ENCODE data around the gene INPP5E.

The INPP5E gene, protein sequence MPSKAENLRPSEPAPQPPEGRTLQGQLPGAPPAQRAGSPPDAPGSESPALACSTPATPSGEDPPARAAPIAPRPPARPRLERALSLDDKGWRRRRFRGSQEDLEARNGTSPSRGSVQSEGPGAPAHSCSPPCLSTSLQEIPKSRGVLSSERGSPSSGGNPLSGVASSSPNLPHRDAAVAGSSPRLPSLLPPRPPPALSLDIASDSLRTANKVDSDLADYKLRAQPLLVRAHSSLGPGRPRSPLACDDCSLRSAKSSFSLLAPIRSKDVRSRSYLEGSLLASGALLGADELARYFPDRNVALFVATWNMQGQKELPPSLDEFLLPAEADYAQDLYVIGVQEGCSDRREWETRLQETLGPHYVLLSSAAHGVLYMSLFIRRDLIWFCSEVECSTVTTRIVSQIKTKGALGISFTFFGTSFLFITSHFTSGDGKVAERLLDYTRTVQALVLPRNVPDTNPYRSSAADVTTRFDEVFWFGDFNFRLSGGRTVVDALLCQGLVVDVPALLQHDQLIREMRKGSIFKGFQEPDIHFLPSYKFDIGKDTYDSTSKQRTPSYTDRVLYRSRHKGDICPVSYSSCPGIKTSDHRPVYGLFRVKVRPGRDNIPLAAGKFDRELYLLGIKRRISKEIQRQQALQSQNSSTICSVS
- total RNA-seq: 46.2 to 71.4 (median 60.6) reads per million in 3 experiments

DNA sequence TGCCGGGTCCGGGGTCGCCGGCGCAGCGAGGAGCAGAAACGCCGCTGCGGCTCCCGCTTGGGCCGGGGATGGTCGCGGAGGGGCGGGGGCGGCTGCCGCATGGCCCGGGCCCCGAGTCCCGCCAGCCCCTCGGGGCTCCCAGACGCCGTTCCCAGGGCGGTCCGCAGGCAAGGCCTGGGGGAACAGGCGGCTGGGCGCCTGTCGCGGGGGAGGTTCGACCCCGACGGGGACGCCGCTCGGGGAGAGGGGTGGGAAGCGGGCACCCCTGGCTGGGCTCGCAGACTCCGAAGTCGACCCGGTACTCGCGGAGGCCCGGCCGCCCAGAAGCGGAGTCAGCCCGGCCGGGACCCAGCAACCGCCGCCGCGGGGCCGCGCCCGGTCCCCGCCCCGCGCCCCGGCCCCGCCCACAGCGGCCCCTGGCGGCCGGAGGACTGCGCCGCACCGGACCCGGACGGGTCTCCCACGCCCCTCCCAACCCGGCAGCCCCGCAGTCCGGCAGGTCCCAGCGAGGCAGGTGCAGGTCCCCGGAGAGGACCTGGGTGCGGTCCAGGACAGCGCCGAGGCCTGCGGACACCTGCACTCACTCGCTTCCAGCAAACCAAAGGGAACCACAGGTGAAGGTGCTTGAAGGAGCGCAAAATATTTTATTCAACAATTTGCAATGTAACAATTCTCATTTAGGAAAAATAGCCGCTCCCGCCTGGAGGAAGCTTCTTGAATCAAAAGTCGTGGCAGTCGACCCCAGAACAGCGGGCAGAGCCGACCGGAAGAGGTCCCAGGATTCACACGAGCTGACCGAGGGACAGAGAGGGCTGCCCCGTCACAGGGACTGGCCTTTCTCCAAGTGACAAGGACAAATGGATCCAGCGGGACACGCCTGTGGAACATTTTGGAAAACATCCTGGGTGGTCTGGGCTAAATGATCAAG lies at the start of gene INPP5E:
TSS of gene INPP5E (minus strand) at position 365 of the 928 bp plus-strand sequence. CDS start 426 bp downstream, outside the sequence.
- DNase-seq: peak; percentile 77

DNA sequence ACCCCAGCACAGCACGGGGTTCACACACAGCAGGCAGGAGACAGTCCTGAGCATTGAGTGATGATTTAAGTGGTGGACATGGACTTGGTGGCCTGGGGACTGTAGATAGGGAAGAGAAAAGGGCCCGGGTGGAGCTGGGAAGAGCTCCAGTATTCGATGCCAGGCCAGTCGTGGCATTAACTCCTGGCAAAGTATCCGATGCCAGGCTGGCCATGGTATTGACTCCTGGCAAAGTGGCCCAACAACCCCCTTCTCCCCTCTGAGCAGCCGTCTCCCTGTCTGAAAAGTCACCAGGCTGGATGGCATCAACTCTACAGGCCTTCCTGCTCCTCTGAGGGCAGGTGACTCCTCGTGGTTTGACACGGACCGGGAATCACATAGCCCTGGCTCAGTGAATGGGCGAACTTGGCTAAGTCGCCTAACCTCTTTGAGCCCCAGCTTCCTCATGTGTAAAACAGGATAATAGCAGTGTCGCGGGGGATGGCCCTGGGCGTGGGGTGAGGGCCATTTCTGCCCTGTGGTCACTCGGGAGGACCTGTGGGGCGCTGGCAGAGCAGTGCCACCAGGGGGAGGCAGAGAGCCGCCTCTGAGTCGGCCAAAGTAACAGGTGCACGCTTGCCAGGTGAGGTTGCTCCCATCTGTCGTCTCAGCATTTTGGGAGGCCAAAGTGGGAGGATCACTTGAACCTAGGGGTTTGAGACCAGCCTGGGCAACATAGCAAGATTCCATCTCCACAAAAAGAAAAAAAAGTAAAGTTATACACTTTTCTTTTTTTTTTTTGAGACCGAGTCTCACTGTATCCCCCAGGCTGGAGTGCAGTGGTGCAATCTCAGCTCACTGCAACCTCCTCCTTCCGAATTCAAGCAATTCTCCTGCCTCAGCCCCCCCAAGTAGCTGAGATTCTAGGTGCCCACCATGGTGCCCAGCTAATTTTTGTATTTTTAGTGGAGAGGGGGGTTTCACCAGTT lies 48.9 kb upstream of the INPP5E start:
- DNase-seq: peak; percentile 63

DNA sequence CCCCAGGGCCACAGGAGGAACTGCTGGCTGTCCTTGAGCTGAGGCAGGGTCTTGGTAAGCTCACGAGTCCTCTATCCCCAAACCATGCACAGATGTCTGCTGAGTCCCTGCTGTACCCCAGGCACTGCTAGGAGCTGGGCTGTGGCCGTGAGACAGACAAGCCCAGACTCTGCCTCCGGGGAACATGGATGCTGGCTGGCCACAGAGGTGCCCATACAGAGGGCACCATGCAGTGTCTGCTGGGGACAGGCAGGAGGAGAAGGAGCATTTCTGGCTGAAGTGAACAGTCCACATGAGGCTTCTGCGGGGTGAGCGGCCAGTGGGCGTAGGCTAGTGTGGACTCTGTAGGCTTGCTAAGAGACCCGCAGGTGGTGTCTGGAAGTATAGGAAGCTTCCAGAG lies 48.0 kb upstream of the INPP5E start:
- DNase-seq: no peak

DNA sequence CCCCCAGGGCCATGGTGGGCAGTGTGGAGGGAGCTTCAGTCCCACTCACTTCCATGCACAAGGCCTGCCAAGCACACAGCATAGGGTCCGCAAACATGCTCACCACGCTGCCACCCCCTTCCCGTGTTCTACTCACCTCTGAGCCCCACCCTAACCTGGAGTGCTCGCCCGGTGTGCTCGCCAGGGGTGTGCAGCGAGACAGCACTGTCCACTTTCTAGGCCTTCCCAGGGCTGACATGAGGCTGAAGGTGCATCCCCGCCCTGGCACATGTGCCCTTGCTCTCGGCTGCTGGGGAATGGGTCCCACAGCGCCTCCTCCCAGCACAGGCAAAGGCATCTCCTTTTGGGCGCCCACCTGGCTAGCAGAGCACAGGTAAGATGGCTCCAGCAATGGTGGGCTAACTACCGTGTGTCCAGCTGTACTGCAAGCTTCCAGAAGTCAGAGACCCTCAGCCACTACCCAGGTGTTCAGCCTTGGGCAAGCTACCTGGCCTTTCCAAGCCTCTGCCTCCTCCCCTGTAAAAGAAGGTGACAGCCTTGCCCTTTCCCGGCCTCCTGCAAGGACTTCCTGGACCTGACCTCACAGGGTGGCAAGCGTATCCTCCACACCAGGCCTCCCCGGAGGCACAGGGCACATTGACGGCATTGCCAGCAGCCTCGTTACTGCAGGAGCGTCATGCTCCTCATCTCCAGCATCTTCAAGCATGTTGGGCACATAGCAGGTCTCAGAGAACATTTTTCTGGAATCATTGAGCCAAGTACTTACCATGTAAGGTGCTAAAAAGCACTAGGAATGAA lies 47.4 kb upstream of the INPP5E start:
- DNase-seq: no peak

DNA sequence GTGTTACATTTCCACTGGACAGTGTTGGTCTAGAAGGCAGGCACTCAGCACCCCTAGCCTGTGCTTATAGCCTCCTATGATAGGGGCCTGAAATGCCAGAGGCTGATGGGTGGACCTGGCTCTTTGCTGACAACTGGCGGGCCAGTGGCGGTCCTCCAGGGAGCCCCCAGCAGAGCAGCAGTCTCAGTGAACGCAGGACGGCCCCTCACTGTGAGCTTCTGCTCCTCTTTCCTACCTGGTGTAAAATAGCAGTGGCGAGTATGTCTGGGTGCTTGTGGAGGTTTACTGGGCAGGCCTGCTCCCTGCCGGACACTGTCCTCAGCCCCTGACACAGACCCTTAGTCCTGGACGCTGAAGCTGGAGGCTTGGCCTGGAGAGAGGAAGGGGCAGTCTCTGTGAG lies 46.5 kb upstream of the INPP5E start:
- DNase-seq: no peak

DNA sequence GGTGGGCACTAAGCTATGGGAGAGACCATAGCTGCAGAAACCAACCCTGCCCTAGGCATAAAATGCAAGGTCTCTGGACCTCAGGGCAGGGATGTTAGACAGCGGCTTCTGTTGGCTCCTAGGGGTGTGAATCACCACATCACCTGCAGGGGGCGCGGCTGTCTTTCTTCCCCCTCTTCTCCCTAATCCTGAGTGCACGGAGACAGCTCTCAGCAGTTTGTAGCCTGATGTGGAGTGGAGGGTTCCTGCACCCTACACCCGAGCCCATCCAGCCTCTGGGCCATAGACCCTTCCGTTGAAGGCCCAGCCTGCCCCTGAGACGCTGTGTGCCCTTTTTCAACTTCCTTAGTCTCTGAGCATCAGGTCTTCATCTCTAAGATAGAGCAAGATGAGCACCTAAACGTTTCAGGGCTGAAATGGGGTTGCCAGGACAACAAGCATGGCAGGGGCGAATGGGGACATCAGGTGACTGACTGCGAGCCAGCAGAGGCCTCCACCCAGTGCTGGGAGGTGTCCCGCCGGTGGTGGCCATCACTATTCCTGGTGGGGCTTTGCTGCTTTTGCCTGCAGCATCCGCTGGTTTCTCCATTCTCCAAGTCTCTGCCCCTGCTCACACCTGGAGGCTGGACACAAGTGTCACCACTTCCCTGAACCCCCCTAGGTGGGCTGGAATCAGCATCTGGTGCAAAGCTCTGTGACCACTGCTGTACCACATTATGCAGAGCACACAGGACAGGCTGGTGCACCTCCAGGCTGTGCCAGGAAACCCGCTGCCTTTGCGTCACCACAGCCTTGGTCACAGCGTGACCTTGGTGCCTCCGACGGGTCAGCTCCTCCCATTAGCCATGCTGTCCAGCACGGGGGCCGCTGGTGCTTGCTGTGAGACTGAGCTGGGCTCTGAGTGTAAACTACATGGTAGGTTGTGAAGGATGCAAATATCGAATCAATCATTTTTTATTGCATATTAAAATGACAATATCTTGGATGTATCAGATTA lies 45.7 kb upstream of the INPP5E start:
- peak; percentile 75 for DNase-seq

DNA sequence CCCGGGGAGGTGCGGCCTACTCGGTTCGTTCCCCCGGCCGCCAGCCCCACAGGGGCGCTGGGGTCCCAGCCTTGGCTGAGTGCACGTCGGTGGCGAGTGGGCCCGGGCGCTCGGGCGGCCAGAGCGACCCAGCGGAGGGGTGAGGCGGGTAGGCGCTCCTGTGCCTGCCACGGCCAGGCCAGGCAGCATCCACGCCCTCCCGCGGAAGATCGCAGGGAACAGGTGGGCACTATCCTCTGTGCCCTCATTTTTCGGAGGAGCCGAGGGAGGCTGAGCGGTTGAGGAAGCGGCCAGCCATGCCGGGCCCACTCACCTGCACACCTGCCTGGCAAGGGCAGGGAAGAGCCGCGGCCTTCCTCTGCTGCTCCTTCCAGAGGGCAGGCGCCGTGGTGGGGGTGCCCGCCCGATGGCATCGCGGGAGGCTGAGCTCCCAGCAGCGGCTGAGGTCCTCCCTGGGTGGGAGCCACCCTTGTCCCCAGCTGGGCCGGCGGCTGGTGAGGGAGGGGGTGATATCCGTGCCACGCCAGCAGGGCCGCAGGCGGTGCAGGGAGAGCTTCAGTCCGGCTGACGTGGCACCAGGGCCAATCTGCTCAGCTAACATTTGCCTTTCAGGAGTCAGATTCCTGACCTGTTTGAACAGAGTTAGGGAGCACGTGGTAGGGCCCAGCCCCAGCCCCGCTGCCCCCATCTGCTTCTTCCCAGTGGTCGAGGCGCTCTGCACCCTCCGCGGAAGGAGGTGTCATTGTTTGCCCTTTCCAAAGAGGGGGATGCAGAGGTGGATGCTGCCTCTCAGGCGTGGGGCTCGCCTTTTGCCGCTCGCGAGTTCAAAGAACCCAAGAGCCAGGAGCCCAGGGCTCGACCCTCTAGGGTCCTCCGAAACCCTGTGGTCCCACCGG lies 44.8 kb upstream of the INPP5E start:
- DNase-seq: no peak

DNA sequence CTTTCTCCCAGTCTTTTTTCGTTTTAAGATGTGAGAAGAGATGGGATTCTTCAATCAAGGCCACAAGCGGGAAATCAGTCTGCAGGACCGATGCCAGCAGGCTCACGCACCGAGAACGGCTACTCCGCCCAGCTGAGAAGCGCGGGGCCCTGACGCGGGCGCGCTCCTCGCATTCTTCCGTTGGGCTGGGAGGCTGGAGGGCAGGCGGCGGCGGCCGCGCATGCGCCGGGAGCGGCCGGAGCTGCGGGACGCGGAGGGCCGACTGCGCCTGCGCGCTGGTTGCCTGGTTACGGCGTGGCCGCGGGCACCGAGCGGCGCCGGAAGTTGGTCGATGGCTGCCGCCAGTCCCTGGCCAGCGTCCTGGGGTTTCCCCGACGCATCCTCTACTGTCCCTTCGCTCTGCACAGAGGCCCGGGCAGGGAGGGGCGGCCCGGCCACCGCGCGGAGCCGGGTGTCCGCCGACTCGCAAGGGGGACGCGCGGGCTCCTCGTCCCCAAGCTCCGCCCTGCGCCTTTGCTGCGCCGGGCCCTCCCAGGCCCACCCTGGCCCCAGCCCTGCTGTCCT lies 44.0 kb upstream of the INPP5E start:
- DNase-seq: peak; percentile 96

DNA sequence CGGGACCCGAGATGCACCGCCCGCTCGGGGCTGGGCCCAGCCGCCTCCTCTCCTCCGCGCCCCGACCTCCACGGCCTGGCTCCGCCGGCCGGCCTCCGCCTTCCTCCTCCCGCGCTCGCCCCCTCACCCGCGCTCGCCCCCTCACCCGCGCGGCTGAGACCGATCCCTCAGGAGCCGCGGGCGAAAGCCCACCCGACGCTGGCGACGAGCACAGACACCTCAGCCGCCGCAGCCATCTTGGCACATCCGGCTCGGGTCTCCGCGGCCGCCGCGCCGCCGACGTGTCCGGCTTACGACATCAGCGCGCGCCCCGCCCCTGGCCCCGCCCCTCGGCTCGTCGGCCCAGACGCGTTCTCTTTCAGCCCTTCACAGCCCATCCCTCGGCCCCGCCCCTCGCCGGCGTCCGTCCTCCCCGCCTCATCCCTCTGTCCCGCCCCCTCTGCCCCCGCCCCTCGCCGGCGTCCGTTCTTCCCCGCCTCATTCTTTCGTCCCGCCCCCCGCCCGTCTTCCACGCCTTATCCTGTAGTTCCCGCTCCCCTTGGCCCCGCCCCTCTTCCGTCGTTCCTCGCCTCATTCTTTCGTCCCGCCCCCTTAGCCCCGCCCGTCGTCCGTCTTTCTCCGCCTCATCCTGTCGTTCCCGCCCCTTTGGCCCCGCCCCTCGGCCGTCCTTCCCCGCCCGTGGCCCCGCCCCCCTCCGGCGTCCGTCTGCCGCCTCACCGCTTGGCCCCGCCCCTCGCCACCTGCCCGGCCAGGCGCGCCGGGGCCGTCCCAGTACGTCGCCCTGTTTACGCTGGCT lies 43.3 kb upstream of the INPP5E start, which contains the start of gene SEC16A:
TSS of gene SEC16A (minus strand) at position 248 of the 796 bp plus-strand sequence. CDS start 5,425 bp downstream, outside the sequence.
- DNase-seq: peak; percentile 98

DNA sequence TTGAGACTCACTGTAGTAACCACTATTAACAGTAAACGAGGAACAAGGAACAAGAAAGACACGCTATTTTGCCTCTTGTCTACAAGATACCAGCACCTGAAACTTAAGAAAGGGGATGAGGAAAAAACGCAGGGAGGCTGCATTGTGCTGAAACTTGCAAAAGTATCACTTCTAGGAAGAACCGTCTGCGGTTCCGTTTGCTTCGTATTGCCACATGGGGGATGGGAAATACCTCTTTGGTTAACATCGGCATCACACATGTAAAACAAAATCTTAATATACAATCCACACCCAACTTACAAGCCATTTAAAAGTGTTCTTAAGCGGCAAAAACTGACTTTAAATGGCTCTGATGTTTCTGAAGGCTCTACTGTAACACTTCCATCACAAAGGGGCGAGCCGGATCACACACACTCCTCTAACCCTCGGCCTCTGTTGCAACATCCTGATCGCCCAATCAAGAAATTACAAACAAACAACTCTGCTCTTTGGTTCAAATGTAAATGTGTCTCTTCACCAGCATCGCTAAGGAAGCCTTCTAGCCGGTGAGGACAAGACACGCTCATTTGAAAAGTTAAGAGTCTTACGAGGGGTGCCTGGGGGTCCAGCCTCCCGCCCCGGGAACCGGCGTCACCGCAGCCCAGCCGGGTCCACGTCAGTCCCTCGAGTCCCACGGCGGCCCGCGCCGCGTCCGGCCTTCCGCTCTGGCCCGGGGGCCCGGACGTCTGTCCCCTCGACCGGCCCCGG lies 42.6 kb upstream of the INPP5E start:
- DNase-seq: peak; percentile 39

DNA sequence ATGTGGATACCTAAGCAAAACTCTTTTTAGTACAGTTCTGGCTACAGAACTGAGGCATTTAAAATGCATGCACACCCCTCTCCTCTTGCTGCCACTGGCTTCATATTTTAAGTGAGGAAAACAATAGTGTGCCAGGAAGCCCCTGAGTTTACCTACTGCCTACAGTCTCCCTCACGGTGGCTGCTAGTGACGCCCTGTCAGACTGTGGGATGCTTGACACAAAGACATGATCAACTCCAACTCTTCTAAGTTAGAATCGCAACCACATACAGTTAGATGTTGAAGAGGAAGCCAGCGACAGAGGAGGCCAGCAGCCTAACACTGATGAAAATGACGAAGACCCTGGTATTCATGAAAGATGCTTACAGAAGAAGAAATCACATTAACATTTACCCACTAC lies 41.9 kb upstream of the INPP5E start:
- no peak for DNase-seq

DNA sequence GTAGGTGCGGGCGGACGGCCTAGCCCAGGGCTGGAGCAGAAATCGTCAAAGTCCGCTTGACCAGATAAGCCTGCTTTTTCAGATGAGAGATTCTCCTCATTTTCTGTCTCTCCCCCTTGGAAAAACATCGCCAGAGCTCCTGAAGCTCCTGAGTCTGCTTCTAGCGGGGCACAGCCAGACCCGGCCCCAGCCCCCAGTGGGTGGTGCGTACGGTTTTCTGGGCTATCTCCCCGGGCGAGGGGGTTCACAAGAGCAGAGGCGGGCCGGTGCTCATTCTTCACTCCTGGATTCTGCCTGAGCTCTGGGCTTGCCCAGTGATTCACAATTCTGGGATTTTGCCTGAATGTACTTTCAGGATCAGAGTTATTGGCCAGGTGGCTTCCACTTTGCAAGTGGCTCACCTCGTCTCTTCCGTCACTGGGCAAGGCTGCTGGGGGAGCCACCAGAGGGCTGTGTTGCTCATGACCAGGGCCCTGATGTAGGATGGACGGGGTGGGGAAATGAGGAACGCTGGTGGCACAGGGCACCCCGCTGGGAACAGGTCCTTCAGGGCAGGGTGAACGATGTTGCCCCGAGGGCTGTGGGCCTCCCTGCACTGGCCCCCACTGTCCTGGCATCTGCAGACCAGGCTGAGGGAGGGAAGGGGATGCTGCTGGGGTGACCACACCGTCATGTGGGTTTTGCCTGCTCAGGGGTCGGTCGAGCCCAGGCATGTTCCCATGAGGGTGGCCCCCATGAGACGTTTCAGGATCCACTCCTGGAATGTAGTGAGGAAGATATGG lies 36.9 kb upstream of the INPP5E start:
- no peak for DNase-seq

DNA sequence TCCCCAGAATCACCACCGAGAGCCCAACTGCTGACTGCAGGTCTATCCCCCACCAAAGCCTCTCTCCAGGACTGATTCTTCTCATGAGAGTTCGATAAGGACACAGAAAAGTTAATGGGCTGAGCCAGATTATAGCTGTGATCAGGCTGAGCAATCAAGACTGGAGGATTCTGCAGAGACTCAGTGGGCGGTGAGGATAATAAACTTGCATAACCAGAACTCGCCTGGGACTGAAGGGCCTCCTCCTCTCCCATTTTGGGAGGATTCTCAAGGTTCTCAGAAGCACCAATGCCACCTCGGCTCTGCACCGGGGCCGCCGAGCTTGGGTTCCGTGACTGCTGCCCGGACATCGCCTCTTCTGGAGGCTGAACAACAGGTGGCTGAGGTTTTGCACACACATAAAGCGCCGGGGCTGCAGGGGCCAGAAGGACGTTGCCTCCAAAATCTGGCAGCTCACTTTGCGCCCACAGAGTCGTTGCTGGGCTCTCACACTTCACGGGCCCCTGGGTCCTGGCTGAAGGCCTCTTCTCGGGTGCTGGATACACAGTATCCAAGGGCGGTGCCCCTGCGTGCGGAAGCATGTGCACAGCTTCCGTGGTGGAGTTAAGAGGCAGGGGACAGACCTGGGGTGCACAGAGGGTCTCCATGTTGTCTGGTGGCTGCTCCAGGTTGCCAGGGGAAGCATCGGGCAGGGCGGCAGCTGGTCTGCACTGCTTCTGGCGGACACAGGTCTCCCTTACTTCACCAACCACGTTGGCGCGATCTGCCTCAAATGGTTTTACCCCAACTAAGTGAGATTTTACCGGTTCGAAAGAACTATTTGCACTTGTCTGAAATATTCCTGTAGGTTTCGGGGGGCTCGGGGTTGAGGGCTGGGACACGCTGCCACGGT lies 35.6 kb upstream of the INPP5E start:
- DNase-seq: no peak

DNA sequence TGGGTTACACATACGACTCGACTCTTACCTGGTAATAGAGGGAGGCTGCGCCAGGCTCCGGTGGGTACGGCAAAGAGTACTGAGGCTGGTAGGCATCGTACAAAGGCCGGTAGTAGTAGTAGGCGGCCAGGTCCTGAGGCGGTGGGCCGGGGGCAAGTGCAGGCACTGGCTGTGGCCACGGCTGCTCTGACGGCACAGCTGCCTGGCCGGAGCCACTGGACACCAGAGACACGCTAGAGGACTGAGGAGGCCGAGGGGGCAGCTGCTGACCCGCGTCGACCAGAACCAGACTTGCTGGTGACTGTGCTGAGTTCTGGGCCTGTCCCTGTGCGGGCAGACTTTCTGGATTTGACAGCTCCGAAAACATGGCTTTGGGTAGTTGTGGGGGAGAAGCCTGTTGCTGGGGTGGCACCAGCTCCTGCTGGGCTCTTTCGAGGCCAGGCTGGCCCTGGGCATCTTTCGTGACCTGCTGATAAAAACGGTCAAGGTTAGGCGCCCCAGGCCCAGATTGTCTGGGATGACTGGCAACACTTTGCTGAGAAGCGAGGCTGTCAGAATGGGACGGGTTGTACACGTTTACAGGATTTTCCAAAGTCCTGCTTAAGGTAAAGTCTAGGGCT lies 34.5 kb upstream of the INPP5E start:
- DNase-seq: no peak
